ENCODE measurements around the gene UBE3D.

DNA sequence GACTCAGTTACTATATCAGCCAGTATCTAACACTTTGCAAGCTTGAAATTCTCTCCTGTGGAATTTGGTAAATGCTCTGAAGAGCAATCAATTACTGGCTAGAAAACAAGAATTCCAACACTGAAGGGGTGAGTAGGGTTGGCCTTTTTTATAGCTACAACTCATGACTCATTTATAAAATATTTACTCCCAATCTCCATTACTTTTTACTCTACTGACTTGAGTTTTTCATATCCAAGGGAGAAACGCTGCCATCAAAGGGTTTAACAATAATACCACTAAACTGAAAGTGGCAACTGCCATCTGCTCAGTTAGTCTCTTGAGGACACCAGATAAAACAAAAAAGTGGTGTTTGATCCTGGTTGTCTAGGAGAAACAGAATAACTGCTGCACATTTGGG, 203.1 kb downstream of the UBE3D start:
- TF ChIP-seq MAZ (IDR thresholded peaks at IDR 0.05; ENCODE audit: borderline replicate concordance, low read depth, low read length) (no peak), MXI1 (IDR thresholded peaks at IDR 0.05; ENCODE audit: borderline replicate concordance, low read depth, low read length) (no peak)
- TF ChIP-seq, protein P1, sequence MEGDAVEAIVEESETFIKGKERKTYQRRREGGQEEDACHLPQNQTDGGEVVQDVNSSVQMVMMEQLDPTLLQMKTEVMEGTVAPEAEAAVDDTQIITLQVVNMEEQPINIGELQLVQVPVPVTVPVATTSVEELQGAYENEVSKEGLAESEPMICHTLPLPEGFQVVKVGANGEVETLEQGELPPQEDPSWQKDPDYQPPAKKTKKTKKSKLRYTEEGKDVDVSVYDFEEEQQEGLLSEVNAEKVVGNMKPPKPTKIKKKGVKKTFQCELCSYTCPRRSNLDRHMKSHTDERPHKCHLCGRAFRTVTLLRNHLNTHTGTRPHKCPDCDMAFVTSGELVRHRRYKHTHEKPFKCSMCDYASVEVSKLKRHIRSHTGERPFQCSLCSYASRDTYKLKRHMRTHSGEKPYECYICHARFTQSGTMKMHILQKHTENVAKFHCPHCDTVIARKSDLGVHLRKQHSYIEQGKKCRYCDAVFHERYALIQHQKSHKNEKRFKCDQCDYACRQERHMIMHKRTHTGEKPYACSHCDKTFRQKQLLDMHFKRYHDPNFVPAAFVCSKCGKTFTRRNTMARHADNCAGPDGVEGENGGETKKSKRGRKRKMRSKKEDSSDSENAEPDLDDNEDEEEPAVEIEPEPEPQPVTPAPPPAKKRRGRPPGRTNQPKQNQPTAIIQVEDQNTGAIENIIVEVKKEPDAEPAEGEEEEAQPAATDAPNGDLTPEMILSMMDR (conservative IDR thresholded peaks at IDR 0.05; ENCODE audit: low read depth, low read length): no peak

All from IMR-90 (cell line).